GM20000 (cell line): Measurements from ENCODE around the gene KIF6.
A peak's percentile ranks its signal among the peaks of the same experiment; 100 is the strongest.

Source experiments
- DNase-seq: peaks from one replicate; pipeline ENCODE4 v3.0.0; 2012; ENCODE audit warnings: low spot score
- TF ChIP-seq, protein P1 (sequence below): IDR thresholded peaks from 2 replicates; pipeline ENCODE4 v1.5.1; 2012; ENCODE audit warnings: mild to moderate bottlenecking, control low read depth; ENCODE audit errors: extremely low read depth, missing control alignments

Gene KIF6

DNA sequence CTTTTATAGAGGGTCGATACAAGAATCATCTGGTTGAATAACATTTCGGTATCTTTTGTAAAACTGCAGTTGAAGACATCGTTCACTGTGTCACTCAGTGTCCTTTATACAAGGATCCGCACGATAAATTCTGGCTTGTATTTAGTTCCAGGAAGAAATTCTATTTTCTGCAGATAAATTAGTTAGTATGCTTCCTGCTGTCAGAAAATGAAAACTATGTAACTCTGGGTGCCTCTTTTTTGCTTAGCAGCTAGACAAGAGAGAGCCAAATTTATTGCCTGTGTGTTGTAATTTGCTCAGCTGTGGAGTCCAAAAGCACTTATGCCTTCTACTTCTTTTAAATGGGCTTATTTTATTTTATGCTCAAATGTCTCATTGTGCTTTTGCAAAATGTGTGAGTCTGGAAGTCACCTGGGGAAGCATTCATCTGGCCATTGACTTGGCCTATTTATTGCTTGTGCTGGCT, 346.2 kb downstream of the KIF6 start:
- TF ChIP-seq, protein P1, sequence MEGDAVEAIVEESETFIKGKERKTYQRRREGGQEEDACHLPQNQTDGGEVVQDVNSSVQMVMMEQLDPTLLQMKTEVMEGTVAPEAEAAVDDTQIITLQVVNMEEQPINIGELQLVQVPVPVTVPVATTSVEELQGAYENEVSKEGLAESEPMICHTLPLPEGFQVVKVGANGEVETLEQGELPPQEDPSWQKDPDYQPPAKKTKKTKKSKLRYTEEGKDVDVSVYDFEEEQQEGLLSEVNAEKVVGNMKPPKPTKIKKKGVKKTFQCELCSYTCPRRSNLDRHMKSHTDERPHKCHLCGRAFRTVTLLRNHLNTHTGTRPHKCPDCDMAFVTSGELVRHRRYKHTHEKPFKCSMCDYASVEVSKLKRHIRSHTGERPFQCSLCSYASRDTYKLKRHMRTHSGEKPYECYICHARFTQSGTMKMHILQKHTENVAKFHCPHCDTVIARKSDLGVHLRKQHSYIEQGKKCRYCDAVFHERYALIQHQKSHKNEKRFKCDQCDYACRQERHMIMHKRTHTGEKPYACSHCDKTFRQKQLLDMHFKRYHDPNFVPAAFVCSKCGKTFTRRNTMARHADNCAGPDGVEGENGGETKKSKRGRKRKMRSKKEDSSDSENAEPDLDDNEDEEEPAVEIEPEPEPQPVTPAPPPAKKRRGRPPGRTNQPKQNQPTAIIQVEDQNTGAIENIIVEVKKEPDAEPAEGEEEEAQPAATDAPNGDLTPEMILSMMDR, result no peak
- no peak for DNase-seq

GRCh38 chr6:39378175-39378959, 346.8 kb downstream of the KIF6 start:
- TF ChIP-seq, protein P1, result no peak

DNA sequence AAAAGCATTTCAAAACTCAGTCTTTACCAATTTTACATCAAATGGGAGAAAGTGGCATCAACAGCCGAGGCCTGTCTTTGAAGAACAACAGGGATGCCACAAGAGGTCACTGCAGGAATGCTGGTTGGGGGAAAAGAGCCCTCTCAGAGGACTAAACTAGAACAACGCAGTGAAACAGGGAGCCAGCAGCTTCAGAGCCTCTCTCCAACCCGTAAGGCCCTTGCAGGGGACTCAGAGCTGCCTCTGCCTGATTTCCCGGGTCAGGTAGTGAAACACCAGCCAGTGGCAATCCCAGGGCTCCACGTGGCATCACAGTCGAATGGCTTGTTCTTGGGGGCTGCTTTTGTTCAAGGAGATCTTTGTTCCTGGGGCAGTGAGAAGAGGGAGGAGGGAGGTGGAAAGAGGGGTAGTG, 347.7 kb downstream of the KIF6 start:
- TF ChIP-seq, protein P1, result peak; percentile 55
- DNase-seq, result peak; percentile 45

More at GRCh38 chr6:39378175-39378959, 346.8 kb downstream of the KIF6 start:
- no peak for DNase-seq

GRCh38 chr6:39375405-39375804, 349.8 kb downstream of the KIF6 start:
- DNase-seq, result no peak
- TF ChIP-seq, protein P1, result no peak

DNA sequence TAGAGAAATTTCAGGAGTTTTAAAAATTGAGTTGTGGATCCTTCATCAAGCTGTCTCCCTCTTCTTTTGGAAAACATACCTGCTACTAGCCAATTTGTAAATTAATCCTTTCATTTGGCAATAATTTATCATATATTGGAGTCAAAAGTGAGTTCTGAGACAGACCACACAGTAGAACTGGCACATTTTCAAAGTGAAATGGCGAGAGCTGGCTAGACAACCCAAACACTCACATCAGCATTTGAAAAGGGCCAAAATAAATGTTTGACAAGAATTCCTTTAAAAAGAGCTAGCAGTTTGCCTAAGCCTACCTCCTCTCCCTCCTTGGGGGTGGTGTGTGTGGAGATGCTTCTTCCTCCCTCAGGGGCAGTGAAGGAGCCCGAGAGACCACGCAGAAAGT, 354.8 kb downstream of the KIF6 start:
- TF ChIP-seq, protein P1, result no peak
- no peak for DNase-seq

DNA sequence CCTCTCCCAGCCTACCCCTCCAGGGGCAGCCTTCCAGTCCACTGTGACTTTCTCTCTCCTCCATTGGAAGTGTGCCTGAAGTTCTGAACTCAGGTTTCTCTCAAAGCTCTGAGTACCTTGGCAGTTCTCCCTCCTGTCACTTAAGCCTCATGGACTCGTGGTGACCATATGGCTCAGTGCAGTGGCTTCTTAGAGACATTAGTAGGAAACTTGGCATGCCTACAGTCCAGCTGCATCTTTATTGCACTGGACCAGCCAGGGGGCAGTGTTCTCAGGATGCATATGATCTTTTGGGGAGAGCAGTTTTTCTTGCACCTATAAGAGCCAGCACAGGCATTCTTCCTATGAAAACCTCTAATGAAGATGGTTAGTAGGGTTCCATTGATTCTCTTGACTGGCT, 355.2 kb downstream of the KIF6 start:
- DNase-seq, result no peak
- TF ChIP-seq, protein P1, result no peak

GRCh38 chr6:39367700-39368099, 357.5 kb downstream of the KIF6 start:
- DNase-seq, result no peak
- TF ChIP-seq, protein P1, result no peak
